ENCODE measurements around the gene LAMTOR3.

Gene LAMTOR3

DNA sequence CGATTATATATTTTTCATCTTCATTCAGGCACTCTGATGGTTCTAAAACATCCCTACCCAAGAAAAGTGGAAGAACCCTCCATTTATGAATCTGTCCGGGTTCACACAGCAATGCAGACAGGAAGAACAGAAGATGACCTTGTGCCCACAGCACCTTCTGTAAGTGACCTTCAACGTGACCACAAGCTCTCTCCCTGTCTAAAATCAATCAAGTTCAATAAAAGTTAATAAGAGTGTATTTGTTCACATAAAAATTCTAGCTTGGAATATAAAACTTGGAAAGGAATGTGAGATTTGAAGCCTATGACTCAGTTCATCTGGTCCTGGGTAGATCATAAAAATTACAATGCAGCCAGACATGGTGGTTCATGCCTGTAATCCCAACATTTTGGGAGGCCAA is 41.0 kb downstream of the LAMTOR3 start:
- no peak overlapping the region for H3K4me3 ChIP-seq (ENCODE audit: low read length)
- TF ChIP-seq ZNF274 (IDR thresholded peaks at IDR 0.05; ENCODE audit: low read depth, low read length) = no peak

DNA sequence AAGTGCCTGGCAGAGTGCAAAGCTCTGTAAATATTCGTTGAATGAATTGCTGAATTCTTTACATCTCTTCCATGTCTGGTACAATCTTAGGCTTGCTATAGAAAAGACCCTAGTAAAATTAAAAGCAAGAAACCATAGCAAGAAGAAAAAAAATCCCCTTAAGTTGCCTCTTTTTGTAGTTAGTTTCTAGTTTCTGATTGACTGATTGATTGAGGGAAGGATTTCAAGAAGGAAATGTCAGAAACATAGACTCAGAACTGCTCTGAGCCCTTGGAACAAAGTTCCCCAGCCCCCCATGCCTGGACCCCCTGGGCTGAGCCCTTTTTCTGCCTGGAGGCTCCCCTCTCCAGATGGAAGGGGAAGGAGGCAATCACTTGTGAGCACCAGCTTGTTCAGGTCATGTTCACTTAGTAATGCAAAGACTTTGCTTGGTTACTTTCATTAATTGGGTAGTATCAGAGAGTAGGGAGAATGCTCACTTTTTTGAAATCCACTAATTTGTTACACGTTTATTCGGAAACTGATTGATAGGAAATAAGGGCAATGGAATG is 42.0 kb downstream of the LAMTOR3 start:
- no peak overlapping the region; the same call in 1 of the 2 replicates for H3K4me3 ChIP-seq (ENCODE audit: low read length)
- no peak for TF ChIP-seq ZNF274 (IDR thresholded peaks at IDR 0.05; ENCODE audit: low read depth, low read length)

DNA sequence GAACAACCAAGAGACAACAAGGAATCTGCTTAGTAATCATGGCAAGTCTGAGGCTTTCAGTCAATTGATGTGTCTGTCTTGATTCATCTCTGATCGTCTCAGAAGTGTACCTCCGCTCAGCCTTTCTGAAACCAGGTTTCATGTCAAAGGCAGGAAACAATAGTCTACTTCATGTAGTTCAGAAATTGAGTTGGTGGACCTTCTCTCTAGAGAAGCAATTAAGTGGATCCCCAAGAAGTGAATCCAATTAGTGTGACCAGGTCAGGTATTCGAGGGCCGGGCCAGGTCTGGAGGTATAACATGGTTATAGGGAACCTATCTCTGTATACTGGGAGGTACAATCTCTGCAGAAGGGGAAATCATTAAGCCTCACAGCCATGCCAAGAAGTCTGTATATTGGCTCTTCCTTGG is 45.6 kb downstream of the LAMTOR3 start:
- peak overlapping the region; percentile 33; the same call in 1 of the 2 replicates for H3K4me3 ChIP-seq (ENCODE audit: low read length)
- TF ChIP-seq ZNF274 (IDR thresholded peaks at IDR 0.05; ENCODE audit: low read depth, low read length) = no peak

DNA sequence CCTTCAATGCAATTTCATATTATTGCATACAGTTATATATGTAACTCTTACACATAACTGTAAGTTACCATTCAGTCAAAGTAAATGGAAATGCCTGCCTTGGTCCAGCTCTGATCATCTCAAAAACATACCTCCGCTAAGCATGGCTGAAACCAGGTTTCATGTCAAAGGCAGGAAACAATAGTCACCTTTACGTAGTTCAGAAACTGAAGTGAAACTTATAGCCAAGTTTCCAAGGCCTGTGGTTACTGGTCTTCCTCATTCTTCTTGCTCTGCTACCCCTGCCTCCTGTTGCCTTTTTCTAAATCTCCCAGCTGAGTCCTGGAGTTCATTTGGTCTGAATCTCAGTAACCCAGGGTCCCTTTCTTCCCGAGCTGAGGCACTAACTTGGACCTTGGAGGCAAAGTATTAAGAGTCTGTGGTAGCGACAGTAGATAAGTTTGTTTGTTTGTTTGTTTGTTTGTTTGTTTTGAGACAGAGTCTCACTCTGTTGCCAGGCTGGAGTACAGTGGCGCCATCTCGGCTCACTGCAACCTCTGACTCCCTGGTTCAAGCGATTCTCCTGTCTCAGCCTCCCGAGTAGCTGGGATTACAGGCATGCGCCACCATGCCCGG is 46.8 kb downstream of the LAMTOR3 start:
- no peak overlapping the region; the same call in 1 of the 2 replicates for H3K4me3 ChIP-seq (ENCODE audit: low read length)
- no peak for TF ChIP-seq ZNF274 (IDR thresholded peaks at IDR 0.05; ENCODE audit: low read depth, low read length)

DNA sequence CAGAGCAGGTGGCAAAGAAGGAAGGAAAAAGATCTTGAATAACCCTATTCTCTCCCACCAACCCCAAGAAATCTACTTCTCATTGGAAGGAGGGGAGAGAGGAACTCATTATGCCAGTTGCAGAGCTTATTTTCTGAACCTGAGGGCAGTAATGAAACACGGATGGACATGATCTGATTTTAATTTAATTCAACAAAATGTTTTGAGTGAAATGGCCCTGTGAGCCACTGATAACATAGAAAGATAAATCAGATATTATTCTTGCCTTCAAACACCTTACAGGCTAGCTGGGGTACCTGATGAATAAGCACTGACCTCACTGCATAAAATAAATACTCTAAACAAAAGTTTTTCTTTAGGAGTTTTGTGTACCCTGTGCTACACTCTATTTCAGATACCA is 47.3 kb downstream of the LAMTOR3 start:
- no peak for TF ChIP-seq ZNF274 (IDR thresholded peaks at IDR 0.05; ENCODE audit: low read depth, low read length)
- H3K4me3 ChIP-seq (ENCODE audit: low read length) = no peak overlapping the region

DNA sequence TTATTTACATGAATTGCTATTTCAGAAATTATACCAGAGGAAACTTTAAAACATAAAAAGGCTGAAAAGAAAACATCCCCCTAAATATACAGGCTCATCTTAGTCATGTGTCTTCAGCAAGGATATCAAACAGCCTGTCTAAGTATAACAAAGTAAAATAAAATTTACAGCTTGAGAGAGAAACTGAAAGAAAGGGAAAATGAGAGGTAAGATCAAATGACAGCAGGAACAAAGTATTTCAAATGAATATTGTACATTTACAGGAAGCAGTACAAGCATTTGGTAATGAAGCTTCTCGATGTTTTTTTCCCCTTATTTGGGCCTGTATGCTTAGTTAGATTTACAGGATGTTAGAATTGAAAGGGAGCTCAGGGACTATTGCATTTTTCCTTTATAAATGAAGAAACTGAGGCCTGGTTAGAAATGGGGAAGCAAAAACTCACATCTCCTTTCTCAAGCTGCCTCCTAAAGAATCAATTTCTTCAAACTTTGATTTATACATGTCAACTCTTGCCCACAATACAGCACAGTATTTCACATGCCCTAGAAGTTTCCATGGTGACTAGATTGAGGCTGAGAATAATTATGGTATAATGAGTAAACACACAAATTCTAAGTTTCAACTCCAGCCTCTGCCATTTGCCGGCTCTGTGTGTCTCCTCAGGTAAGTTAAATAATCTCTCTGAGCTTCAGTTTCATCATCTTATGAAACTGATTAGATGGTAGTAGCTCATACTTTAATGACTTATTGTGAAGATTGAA is 48.3 kb downstream of the LAMTOR3 start:
- no peak for TF ChIP-seq ZNF274 (IDR thresholded peaks at IDR 0.05; ENCODE audit: low read depth, low read length)
- no peak overlapping the region; the same call in 1 of the 2 replicates for H3K4me3 ChIP-seq (ENCODE audit: low read length)

DNA sequence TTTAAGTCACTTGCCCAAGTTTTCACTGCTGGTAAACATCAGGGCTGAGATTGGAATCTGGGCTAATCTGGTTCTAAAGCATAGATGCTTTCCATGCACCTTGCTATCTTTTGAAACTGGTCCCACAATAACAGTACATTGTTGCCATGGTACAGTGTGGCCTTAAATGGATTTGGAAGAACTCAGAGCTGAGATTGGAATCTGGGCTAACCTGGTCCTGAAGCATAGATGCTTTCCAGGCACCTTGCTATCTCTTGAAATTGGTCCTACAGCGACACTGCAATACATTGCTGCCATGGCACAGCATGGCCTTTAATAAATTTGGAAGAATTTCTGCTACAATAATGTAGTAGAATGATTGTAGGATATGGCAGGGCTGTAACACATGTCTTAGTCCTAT is 49.0 kb downstream of the LAMTOR3 start:
- H3K4me3 ChIP-seq (ENCODE audit: low read length) = no peak overlapping the region
- TF ChIP-seq ZNF274 (IDR thresholded peaks at IDR 0.05; ENCODE audit: low read depth, low read length) = no peak

DNA sequence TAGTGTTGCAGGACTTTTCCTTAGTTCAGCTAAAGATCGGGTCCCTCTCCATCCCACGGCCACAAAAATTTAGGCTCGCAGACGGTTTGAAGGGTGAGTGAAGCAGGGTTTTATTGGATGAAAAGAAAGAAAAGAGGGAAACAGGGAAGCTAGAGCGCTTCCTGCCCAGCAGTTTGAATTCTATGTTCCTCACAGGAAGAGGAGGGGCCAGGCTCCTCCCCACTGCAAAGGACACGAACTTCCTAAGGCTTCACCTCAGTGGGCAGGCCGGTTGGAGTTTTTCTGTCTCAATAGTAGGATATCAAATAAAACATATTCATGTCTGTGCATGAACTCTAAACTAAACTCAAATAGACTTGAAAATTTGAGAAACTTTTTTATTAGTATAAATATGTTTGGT is 50.2 kb downstream of the LAMTOR3 start:
- no peak overlapping the region for H3K4me3 ChIP-seq (ENCODE audit: low read length)
- TF ChIP-seq ZNF274 (IDR thresholded peaks at IDR 0.05; ENCODE audit: low read depth, low read length) = no peak

DNA sequence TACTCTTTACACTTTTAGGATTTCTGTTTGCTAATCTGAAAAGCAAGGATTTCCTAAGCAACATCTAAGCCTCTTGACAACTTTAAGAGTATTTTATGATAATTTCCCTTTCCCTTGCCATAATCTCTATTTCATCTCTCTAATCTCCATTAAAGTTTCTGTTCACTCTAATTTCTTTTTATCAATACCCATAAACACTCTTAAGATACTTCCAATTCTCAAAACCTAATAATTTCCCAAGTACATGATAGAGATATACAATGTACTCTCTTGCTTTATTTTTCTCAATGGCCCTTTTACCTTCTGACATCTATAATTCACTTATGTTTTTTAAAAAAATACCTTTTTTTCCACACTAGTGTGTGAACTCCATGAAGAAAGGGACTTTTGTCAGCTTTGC is 50.8 kb downstream of the LAMTOR3 start:
- no peak overlapping the region for H3K4me3 ChIP-seq (ENCODE audit: low read length)
- no peak for TF ChIP-seq ZNF274 (IDR thresholded peaks at IDR 0.05; ENCODE audit: low read depth, low read length)

DNA sequence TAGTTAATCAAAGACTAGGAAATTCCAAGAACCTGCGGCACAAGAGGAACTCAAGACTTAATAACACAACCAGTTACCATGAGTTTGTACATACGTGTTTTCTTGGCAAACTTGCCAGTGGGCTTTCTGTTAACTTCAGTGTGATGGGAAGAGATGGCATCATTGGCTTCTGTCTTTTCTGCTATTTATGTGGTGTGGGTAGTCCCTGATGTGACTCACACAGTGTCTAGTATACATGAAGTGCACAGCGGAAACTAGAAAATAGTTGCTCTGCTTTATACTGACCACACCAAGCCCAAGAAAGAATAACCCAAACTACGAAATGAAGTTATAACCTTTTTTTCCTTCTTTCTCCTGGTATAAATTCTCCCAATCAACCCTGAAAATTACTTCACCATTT is 53.1 kb downstream of the LAMTOR3 start:
- no peak overlapping the region for H3K4me3 ChIP-seq (ENCODE audit: low read length)
- TF ChIP-seq ZNF274 (IDR thresholded peaks at IDR 0.05; ENCODE audit: low read depth, low read length) = no peak

DNA sequence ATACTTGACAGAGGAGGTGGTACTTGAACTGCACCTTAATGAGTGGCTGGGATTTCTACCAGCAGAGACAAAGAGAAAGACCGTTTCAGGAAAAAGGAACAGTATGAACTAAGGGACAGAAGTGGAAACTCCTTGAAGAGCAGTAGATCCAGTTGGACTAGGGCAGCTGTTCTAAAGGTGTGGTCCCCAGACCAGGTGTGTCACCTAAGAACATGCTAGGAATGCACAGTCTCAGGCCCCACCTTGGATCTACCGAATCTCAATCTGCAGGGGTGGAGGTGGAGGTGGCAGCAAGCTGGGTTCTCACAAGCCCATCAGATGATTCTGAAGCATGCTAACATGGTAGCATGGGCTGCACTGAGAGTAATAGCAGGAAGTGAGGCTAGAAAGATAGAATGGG is 55.3 kb downstream of the LAMTOR3 start:
- TF ChIP-seq ZNF274 (IDR thresholded peaks at IDR 0.05; ENCODE audit: low read depth, low read length) = no peak
- H3K4me3 ChIP-seq (ENCODE audit: low read length) = no peak overlapping the region

DNA sequence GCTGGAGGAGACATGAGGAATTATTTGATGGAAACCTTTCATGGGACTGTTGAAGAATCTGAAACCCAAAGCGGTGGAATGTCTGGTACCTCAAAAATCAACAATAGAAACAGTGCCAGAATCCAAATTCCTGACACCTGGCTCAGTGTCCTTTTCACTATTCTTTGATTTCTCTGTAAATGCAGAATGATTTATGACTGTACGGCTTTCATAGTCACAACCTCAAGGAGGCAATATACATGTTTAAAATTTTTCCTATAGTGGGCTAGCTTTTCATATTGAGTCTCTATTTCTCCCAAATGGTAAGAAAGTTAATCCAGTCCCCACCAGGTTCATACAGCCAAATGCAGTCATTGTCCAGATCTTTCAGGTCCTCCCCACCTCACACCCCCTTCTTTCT is 58.3 kb downstream of the LAMTOR3 start:
- no peak for TF ChIP-seq ZNF274 (IDR thresholded peaks at IDR 0.05; ENCODE audit: low read depth, low read length)

DNA sequence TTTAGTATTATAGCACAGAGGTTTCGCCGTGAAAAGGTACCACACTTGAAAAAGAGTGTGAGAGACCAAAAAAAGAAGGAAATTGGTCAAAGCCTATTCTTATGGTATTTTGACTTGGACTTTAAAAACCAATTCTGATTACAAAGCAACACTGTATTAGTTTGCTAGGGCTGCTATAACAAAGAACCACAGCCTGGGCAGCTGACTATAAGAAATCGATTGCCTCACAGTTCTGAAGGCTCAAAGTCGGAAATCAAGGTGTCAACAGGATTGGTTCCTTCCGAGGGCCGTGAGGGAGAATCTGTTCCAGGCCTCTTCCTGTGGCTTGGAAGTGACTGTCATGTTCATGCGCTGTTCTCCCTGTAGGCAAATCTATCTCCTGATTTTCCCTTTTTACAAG is 59.7 kb downstream of the LAMTOR3 start:
- no peak for TF ChIP-seq ZNF274 (IDR thresholded peaks at IDR 0.05; ENCODE audit: low read depth, low read length)
- no peak overlapping the region for H3K4me3 ChIP-seq (ENCODE audit: low read length)

More for the DNA sequence above, 58.3 kb downstream of the LAMTOR3 start:
- no peak overlapping the region for H3K4me3 ChIP-seq (ENCODE audit: low read length)

DNA sequence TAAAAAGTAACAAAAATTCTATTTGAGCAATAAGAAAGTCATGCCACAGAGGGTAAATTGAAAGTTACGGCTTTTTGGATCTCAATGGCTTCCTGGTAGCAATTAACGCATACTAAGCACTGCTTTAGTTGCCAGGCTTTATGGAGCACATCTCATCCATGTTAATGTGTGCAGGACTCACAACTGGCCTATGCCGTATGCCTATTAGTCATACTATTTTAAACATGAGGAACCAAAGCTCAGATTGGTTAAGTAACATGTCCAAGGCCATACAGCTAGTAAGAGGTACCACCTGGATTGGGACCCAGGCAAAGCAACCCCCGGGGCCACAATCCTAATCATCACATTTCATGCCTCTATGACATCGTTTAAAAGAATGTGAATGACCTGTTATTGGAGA is 60.5 kb downstream of the LAMTOR3 start:
- no peak for TF ChIP-seq ZNF274 (IDR thresholded peaks at IDR 0.05; ENCODE audit: low read depth, low read length)
- H3K4me3 ChIP-seq (ENCODE audit: low read length) = no peak overlapping the region

DNA sequence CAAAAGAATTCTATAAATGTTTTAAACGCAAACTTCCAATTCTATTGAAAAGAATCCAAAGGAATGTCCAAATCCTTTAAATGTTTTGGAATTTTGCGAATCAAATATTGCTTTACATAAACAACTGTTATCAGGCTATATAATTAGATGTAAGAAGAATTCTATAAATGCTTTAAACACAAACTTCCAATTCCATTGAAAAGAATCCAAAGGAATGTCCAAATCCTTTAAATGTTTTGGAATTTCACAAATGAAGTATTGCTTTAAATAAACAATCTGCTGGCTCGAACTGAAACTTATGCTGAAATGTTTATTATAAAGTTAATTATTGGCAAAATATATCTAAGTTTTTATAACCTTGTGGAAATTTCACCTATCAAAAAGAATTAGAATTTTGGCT is 61.5 kb downstream of the LAMTOR3 start:
- no peak overlapping the region for H3K4me3 ChIP-seq (ENCODE audit: low read length)
- no peak for TF ChIP-seq ZNF274 (IDR thresholded peaks at IDR 0.05; ENCODE audit: low read depth, low read length)

All from GM08714 (cell line).